ENCODE measurements around the gene PIP5K1B. TPM values are rescaled to one million over a fixed set of nuclear protein-coding genes. Genes with fewer than 3 reads are reported as not detected.

PIP5K1B gene
- total and polyA plus RNA-seq, 2 of the 13 experiments (the other 11 are each of a cell fraction or from before 2014, with no cell fraction given): 15.8 to 17.5 TPM

DNA sequence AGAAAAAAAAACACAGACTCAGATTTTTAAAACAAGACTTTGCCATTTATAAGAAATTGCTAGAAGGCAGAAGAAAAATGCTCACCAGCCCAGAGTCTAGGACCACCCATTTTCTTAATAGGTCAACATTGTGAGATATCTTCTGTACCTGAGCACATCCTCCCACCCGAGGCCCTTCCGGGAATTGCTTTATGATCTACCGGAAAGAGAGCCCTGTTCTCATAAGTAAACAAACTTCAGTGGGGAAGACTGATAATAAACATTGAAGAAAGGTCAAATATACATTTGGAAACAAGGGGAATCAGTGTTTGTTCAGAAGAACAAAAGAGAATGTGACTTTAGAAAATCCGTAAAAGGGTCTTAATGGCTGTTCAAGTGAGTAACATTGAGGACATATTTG, 264.5 kb downstream of the PIP5K1B start (continued):
- TF ChIP-seq, protein P1, sequence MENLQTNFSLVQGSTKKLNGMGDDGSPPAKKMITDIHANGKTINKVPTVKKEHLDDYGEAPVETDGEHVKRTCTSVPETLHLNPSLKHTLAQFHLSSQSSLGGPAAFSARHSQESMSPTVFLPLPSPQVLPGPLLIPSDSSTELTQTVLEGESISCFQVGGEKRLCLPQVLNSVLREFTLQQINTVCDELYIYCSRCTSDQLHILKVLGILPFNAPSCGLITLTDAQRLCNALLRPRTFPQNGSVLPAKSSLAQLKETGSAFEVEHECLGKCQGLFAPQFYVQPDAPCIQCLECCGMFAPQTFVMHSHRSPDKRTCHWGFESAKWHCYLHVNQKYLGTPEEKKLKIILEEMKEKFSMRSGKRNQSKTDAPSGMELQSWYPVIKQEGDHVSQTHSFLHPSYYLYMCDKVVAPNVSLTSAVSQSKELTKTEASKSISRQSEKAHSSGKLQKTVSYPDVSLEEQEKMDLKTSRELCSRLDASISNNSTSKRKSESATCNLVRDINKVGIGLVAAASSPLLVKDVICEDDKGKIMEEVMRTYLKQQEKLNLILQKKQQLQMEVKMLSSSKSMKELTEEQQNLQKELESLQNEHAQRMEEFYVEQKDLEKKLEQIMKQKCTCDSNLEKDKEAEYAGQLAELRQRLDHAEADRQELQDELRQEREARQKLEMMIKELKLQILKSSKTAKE (CRISPR knock-in tag; IDR thresholded peaks at IDR 0.05; ENCODE audit: borderline replicate concordance): no peak
- TF ChIP-seq ZC3H13 (CRISPR knock-in tag; IDR thresholded peaks at IDR 0.05): no peak
- no peak for TF ChIP-seq HES4 (CRISPR knock-in tag; IDR thresholded peaks at IDR 0.05; ENCODE audit: borderline replicate concordance)
- TF ChIP-seq SIN3A (IDR thresholded peaks at IDR 0.05; ENCODE audit: borderline replicate concordance, low read depth, low read length): no peak
- no peak for TF ChIP-seq RORA (CRISPR knock-in tag; IDR thresholded peaks at IDR 0.05)
- no peak for TF ChIP-seq ZNF10 (CRISPR knock-in tag; IDR thresholded peaks at IDR 0.05; ENCODE audit: borderline replicate concordance, low read depth)
- TF ChIP-seq, protein P2, sequence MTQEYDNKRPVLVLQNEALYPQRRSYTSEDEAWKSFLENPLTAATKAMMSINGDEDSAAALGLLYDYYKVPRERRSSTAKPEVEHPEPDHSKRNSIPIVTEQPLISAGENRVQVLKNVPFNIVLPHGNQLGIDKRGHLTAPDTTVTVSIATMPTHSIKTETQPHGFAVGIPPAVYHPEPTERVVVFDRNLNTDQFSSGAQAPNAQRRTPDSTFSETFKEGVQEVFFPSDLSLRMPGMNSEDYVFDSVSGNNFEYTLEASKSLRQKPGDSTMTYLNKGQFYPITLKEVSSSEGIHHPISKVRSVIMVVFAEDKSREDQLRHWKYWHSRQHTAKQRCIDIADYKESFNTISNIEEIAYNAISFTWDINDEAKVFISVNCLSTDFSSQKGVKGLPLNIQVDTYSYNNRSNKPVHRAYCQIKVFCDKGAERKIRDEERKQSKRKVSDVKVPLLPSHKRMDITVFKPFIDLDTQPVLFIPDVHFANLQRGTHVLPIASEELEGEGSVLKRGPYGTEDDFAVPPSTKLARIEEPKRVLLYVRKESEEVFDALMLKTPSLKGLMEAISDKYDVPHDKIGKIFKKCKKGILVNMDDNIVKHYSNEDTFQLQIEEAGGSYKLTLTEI (CRISPR knock-in tag; conservative IDR thresholded peaks at IDR 0.05): no peak
- no peak for TF ChIP-seq ZFYVE20 (CRISPR knock-in tag; IDR thresholded peaks at IDR 0.05; ENCODE audit: borderline replicate concordance, low read depth)
- no peak for TF ChIP-seq NBN (conservative IDR thresholded peaks at IDR 0.05)
- no peak for TF ChIP-seq CBFB (CRISPR knock-in tag; IDR thresholded peaks at IDR 0.05)
- no peak for TF ChIP-seq ZNF235 (CRISPR knock-in tag; IDR thresholded peaks at IDR 0.05; ENCODE audit: borderline replicate concordance)
- peak; percentile 67 for TF ChIP-seq POGZ (CRISPR knock-in tag; IDR thresholded peaks at IDR 0.05)
- TF ChIP-seq, protein P3, sequence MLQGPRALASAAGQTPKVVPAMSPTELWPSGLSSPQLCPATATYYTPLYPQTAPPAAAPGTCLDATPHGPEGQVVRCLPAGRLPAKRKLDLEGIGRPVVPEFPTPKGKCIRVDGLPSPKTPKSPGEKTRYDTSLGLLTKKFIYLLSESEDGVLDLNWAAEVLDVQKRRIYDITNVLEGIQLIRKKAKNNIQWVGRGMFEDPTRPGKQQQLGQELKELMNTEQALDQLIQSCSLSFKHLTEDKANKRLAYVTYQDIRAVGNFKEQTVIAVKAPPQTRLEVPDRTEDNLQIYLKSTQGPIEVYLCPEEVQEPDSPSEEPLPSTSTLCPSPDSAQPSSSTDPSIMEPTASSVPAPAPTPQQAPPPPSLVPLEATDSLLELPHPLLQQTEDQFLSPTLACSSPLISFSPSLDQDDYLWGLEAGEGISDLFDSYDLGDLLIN (CRISPR knock-in tag; IDR thresholded peaks at IDR 0.05; ENCODE audit: borderline replicate concordance): no peak
- no peak for TF ChIP-seq CHCHD3 (CRISPR knock-in tag; IDR thresholded peaks at IDR 0.05)
- TF ChIP-seq DR1 (CRISPR knock-in tag; IDR thresholded peaks at IDR 0.05): no peak
- TF ChIP-seq ZNF121 (CRISPR knock-in tag; IDR thresholded peaks at IDR 0.05): no peak
- TF ChIP-seq ZNF367 (CRISPR knock-in tag; IDR thresholded peaks at IDR 0.05; ENCODE audit: borderline replicate concordance): no peak
- TF ChIP-seq, protein P4, sequence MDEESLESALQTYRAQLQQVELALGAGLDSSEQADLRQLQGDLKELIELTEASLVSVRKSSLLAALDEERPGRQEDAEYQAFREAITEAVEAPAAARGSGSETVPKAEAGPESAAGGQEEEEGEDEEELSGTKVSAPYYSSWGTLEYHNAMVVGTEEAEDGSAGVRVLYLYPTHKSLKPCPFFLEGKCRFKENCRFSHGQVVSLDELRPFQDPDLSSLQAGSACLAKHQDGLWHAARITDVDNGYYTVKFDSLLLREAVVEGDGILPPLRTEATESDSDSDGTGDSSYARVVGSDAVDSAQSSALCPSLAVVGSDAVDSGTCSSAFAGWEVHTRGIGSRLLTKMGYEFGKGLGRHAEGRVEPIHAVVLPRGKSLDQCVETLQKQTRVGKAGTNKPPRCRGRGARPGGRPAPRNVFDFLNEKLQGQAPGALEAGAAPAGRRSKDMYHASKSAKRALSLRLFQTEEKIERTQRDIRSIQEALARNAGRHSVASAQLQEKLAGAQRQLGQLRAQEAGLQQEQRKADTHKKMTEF (CRISPR knock-in tag; IDR thresholded peaks at IDR 0.05): peak; percentile 90; the same call in 1 of the 2 replicates
- TF ChIP-seq KLF16 (CRISPR knock-in tag; IDR thresholded peaks at IDR 0.05): peak in 1 of 2 experiments; percentile 89; a peak in 2 of 4 replicates
- no peak for TF ChIP-seq AGO1 (IDR thresholded peaks at IDR 0.05; ENCODE audit: low read depth, low read length, poor library complexity, severe bottlenecking)
- peak; percentile 70; the same call in 1 of the 2 replicates for TF ChIP-seq HDAC1 (CRISPR knock-in tag; IDR thresholded peaks at IDR 0.05)
- TF ChIP-seq ZNF124 (CRISPR knock-in tag; IDR thresholded peaks at IDR 0.05): no peak
- no peak for TF ChIP-seq TBL1XR1 (IDR thresholded peaks at IDR 0.05; ENCODE audit: borderline replicate concordance, low read length, partially characterized antibody)
- TF ChIP-seq KLF15 (CRISPR knock-in tag; IDR thresholded peaks at IDR 0.05; ENCODE audit: borderline replicate concordance): no peak
- TF ChIP-seq ZNF780A (CRISPR knock-in tag; IDR thresholded peaks at IDR 0.05): no peak
